ENCODE measurements around the gene SLC22A6. TPM values are rescaled to one million over a fixed set of nuclear protein-coding genes. Genes with fewer than 3 reads are reported as not detected.

The SLC22A6 gene
- total RNA-seq, 3 donors from 2014 or later, result not detected

DNA sequence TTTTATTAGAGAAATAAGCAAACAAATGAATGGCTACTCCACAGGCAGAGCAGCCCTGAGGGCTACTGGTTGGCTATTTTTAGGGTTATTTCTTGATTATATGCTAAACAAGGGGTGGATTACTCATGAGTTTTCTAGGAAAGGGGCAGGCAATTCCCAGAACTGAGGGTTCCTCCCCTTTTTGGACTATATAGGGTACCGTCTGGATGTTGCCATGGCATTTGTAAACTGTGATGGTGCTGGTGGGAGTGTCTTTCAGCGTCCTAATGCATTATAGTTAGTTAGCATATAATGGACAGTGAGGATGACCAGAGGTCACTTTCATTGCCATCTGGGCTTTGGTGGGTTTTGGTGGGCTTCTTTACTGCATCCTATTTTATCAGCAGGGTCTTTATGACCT lies 19.2 kb downstream of the SLC22A6 start:
- Histone ChIP-seq H3K4me3 (no peak overlapping the region), H3K4me1 (ENCODE audit: low read depth) (no peaks in the 10 kb centered on the region), H3K36me3 (ENCODE audit: low read depth) (no peaks in the 10 kb centered on the region), H3K9me3 (no peaks in the 10 kb centered on the region)
- no peak for TF ChIP-seq CTCF (IDR thresholded peaks at IDR 0.05)
- DNase-seq (no peak), ATAC-seq (no peak)
- intact Hi-C loops (cut with DNase I, micrococcal nuclease), result no loop called here

DNA sequence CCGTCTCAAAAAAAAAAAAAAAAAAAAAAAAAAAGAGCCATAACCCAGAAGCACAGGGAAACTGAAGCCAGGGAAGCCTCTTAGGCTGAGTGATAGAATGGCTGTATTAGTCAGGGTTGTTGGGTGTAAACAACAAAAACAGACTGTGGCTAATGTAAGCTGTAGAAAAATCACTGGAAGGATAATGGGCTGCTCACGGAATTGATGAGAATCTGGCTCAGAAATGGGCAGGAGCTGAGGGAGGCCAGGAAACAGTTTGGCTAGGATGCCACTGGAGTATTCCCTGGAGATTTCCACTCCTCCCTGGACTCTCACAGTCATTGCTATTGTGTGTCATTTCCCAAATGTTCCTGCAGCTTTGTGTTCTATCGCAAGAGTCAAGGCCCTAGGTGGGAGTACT lies 22.4 kb downstream of the SLC22A6 start:
- no peak for ATAC-seq
- no peak for TF ChIP-seq CTCF (IDR thresholded peaks at IDR 0.05)
- Histone ChIP-seq H3K4me1 (ENCODE audit: low read depth) (no peaks in the 10 kb centered on the region), H3K4me3 (no peak overlapping the region), H3K36me3 (ENCODE audit: low read depth) (no peaks in the 10 kb centered on the region), H3K9me3 (no peaks in the 10 kb centered on the region)
- DNase-seq, result no peak
- intact Hi-C loops (cut with DNase I, micrococcal nuclease), result no loop called here

- no peak for ATAC-seq
- intact Hi-C loops (cut with DNase I, micrococcal nuclease), result no loop called here
- no peak for DNase-seq
- H3K4me3 ChIP-seq, result no peak overlapping the region
- H3K4me1 ChIP-seq (ENCODE audit: low read depth), result no peaks in the 10 kb centered on the region
- H3K9me3 ChIP-seq, result no peaks in the 10 kb centered on the region
- no peak for TF ChIP-seq CTCF (IDR thresholded peaks at IDR 0.05)
- H3K36me3 ChIP-seq (ENCODE audit: low read depth), result no peaks in the 10 kb centered on the region
Observed at GRCh38 chr11:62961017-62961570, 23.7 kb downstream of the SLC22A6 start.

DNA sequence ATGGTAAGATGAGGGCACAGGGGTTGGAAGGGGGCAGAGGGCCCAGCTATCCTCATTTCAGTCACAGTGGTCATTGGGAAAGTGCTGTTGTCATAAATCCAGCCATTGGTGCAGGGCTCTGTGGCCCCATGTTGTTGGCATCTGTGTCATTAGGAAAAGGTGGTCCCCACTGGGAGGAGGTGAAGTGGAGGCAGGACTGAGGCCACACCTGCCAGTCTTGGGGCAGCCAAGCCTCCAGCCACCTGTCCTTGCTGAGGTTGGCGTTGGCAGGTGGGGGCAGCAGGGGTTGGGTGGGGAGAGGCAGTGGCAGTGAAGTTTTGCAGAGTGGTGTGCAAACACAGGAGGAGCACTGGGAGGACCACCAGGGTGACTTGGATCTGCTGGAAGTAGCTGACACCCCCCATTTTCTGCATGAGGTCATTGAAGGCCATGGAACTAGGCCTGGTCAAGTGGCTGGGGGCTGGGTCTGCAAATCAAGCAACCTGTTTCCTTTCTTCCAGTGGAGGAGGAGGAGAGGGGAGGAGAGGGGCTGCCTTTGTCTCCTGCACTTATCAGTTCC lies 25.3 kb downstream of the SLC22A6 start:
- TF ChIP-seq CTCF (IDR thresholded peaks at IDR 0.05), result no peak
- no peak overlapping the region for H3K4me3 ChIP-seq
- ATAC-seq, result no peak
- H3K36me3 ChIP-seq (ENCODE audit: low read depth), result no peaks in the 10 kb centered on the region
- no peaks in the 10 kb centered on the region for H3K9me3 ChIP-seq
- H3K4me1 ChIP-seq (ENCODE audit: low read depth), result no peaks in the 10 kb centered on the region
- intact Hi-C loops (cut with DNase I, micrococcal nuclease), result no loop called here
- DNase-seq, result no peak

- TF ChIP-seq CTCF (IDR thresholded peaks at IDR 0.05), result no peak
- DNase-seq (peak in 1 of 3 donors; percentile 40), ATAC-seq (peak; percentile 90)
- Histone ChIP-seq H3K4me3 (no peak overlapping the region), H3K9me3 (no peaks in the 10 kb centered on the region), H3K4me1 (ENCODE audit: low read depth) (no peaks in the 10 kb centered on the region), H3K36me3 (ENCODE audit: low read depth) (no peaks in the 10 kb centered on the region)
- intact Hi-C loops (cut with DNase I, micrococcal nuclease), result no loop called here
Observed at GRCh38 chr11:62958547-62959421, 26.0 kb downstream of the SLC22A6 start.

Measured in mucosa of descending colon (tissue), 3 donors.